PC-3 (cell line): ENCODE results near the gene RAET1E.

Experiments used
- EZH2 ChIP-seq: fragments of 300-600 bp; sonication (generic); IDR thresholded peaks from one replicate; pipeline ENCODE4 v1.6.1; 2017; ENCODE audit warnings: antibody characterized with exemption, mild to moderate bottlenecking, low read length; ENCODE audit not compliant: unreplicated experiment
- EZH2phosphoT487 ChIP-seq: fragments of 300-600 bp; sonication (generic); IDR thresholded peaks from 2 replicates; pipeline ENCODE4 v1.6.1; 2018; ENCODE audit warnings: mild to moderate bottlenecking, antibody characterized with exemption, low read length, borderline replicate concordance
- TF ChIP-seq, protein P1 (sequence below): fragments of 300-600 bp; sonication (generic); conservative IDR thresholded peaks from 2 replicates; pipeline ENCODE4 v1.5.1; 2017; ENCODE audit warnings: antibody characterized with exemption, low read depth, mild to moderate bottlenecking, low read length

DNA sequence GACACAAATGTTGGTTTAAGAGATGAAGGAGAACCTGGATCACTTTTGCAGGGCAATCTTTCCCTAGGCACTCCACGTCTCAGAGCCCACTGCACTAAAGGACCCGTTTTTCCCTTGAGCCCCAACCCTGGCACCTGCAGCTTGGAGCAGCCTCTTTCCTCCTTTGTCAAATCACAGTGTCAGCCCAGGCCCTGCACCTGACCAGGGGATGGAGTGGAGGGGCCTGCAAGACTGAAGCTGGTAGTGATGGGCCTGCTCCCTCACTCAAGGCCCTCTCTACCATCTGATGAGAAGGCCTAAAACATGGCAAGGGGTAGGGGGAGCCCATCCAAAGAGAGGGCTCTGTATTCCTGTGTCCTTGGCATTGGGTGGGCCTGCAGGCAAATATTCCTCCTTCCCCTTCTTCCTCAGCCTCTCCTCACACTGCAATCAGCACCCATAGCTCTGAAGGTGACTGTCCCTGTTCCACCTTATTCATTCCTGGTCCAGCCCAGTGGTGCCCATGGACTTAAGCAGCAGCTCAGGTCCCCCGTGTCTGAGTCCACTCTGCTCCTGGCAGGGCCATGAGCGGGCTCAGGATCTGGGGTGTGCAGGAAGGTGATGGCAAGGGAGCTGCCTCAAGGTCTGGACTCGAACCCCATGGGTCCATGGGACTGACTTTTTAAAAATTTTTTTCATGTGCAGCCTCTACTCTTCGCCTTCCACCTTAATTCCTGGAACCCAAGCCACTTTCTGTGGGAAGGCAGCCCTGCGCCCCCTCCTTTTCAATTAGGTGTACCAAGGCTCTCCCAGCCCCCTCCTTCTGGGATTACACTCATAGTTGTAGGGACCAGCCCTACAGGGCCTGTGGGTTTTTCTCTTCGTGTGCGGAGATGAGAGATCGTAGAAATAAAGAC lies 18.3 kb upstream of the RAET1E start:
- TF ChIP-seq EZH2 (no peak), EZH2phosphoT487 (no peak)
- TF ChIP-seq, protein P1, sequence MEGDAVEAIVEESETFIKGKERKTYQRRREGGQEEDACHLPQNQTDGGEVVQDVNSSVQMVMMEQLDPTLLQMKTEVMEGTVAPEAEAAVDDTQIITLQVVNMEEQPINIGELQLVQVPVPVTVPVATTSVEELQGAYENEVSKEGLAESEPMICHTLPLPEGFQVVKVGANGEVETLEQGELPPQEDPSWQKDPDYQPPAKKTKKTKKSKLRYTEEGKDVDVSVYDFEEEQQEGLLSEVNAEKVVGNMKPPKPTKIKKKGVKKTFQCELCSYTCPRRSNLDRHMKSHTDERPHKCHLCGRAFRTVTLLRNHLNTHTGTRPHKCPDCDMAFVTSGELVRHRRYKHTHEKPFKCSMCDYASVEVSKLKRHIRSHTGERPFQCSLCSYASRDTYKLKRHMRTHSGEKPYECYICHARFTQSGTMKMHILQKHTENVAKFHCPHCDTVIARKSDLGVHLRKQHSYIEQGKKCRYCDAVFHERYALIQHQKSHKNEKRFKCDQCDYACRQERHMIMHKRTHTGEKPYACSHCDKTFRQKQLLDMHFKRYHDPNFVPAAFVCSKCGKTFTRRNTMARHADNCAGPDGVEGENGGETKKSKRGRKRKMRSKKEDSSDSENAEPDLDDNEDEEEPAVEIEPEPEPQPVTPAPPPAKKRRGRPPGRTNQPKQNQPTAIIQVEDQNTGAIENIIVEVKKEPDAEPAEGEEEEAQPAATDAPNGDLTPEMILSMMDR: no peak
